Duodenal mucosa (tissue), 2 donors: Measurements from ENCODE around the gene FSTL4.

Experiments
- H3K27ac ChIP-seq: one replicate; pipeline ENCODE4 v1.7.0; 2013; ENCODE audit warnings: low read depth, low read length
- H3K27me3 ChIP-seq, 2 donors: one replicate each; pipeline ENCODE4 v1.7.0; 2013; ENCODE audit warnings: low read length in 2 of 2, control low read depth in 1 of 2; ENCODE audit not compliant: insufficient read depth in 2 of 2, control insufficient read depth in 1 of 2
- H3K36me3 ChIP-seq, 2 donors: one replicate each; pipeline ENCODE4 v1.7.0; 2013; ENCODE audit warnings: low read length in 2 of 2, control low read depth in 1 of 2; ENCODE audit not compliant: insufficient read depth in 2 of 2, control insufficient read depth in 1 of 2
- H3K4me1 ChIP-seq, 2 donors: one replicate each; pipeline ENCODE4 v1.7.0; 2013; ENCODE audit warnings: low read length in 2 of 2, control low read depth in 1 of 2; ENCODE audit not compliant: insufficient read depth in 2 of 2, control insufficient read depth in 1 of 2
- H3K4me3 ChIP-seq, 2 donors: one replicate each; pipeline ENCODE4 v1.7.0; 2013; ENCODE audit warnings: low read length in 2 of 2, low read depth in 1 of 2
- H3K9ac ChIP-seq, 2 donors: one replicate each; pipeline ENCODE4 v1.7.0; 2013; ENCODE audit warnings: low read length in 2 of 2, low read depth in 1 of 2
- H3K9me3 ChIP-seq, 2 donors: one replicate each; pipeline ENCODE4 v1.7.0; 2013; ENCODE audit warnings: low read length in 2 of 2, control low read depth in 1 of 2; ENCODE audit not compliant: control insufficient read depth in 1 of 2

The FSTL4 gene

DNA sequence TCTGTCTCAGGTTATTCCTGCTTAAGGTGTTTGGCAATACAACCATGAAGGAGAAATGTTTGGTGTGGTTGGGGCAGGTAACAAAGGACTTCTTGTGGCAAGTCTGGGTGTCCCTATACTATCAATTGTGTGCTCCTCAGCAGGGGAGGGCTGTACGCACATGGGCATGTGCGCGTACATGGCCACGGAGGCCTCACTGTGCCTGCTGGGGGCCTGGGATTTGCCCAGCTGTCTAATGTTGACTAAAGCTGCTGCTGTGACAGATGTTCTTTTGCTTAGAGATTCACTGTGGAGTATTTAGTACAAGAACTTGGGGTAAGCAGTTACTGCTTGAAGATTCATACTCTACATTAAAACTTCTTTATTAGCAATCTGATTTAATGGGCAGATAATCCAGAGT, 463.0 kb downstream of the FSTL4 start:
- Histone ChIP-seq H3K9me3 (no peaks in the 10 kb centered on the region), H3K36me3 (no peaks in the 10 kb centered on the region), H3K9ac (no peak overlapping the region), H3K4me3 (no peak overlapping the region), H3K4me1 (no peaks in the 10 kb centered on the region), H3K27me3 (no peaks in the 10 kb centered on the region), H3K27ac (no peak overlapping the region)

DNA sequence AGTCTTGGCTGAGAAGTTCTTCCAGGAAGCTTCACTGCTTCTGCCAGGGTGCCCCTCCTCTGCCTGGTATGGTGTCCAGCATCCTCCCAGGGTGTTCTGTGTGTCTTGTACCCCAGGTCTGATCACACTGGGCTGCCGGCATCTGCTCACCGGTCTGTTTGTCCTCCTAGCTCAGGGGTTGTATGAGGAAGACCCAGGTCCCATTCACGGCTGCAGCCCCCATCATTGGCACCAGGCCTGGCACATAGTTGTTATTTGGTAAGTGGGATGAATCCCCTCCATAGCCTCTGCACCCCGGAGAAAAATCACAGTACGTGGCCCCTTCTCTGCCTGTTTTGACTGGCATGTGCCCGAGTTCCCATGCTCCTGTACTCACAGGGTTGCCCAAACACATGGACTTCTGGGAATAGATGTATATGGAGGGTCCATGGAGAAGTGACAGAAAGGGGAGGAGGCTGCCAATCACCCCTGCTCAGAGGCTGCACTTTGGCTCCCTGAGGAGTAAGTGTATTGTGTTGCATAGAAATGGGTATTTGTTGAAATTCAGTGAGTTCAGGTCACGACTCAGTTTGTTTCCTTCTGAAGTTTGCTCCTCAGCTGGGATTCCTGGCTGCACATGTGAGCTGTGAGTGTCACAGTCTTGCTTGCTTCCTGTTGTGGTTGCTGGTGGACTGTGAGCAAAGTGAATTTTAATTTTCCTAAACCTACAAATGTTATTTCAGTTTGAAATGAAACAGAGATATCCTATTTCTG, 464.4 kb downstream of the FSTL4 start:
- H3K4me1 ChIP-seq, result no peaks in the 10 kb centered on the region
- H3K9me3 ChIP-seq, result no peaks in the 10 kb centered on the region
- no peak overlapping the region for H3K9ac ChIP-seq
- no peaks in the 10 kb centered on the region for H3K27me3 ChIP-seq
- no peak overlapping the region for H3K4me3 ChIP-seq
- no peaks in the 10 kb centered on the region for H3K36me3 ChIP-seq
- H3K27ac ChIP-seq, result no peak overlapping the region

DNA sequence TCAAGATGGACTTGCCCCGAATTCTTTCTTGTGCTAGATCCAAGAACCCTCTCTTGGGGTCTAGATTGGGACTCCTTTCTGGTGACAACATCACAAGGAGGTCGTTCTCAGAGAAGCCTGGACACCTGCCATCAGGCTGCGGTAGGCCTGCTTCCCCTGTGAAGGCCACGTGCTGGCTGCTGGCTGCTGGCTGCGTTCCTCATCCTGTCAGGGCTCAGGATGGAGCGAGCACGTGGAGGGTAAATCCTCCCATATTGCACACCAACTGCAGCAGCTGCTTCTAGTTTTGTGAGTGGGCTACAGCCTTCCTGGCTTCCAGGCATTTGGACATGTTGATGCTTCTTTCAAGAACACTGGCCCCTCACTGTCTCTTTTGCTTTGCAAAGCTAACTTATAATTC, 464.9 kb downstream of the FSTL4 start:
- Histone ChIP-seq H3K4me3 (no peak overlapping the region), H3K9ac (no peak overlapping the region), H3K27me3 (no peaks in the 10 kb centered on the region), H3K27ac (no peak overlapping the region), H3K9me3 (no peaks in the 10 kb centered on the region), H3K4me1 (no peaks in the 10 kb centered on the region), H3K36me3 (no peaks in the 10 kb centered on the region)
